HG02973 (cell line): ENCODE data around the gene RFX8.
"Not testable (repeated sequence)": the region's sequence is repeated elsewhere in the genome, so short reads cannot be mapped to it uniquely, and the experiment has no call there.

Experiments used
- ATAC-seq: cut with Tn5 transposase; IDR thresholded peaks from one replicate; pipeline ENCODE4 v1.9.1; 2021; ENCODE audit warnings: moderate library complexity; ENCODE audit not compliant: unreplicated experiment

Gene RFX8

DNA sequence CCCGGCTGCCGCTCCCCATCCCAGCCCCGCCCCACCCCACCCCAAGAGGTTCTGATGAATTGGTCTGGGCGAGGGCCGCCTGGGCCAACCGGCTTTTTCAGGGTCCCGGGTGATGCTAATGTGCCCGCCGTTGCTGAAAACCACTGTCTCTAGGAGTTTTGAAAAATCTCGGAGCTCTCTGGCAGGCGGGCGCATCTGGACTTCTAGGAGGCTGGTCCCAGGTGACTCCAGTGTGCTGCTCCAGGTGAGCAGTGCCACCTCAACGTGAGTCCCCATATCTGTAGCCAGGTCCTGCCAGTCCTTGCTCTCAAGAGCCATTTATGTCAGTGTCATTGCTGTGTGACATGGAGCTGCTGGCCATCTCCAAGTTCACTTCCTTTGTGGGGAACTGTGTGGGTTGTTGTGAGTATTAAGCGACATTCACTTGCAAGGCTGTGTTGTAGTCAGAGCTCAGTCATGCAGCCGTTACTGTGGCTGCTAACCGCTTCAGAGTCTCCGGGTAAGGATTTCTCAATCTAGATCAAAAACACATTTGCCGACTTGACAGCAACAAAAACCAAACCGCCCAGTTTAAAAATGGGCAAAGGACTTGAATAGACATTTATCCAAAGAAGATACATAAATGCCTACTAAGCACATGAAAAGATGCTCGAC, at the start of gene RFX8:
TSS of gene RFX8 (minus strand) at position 382 of the 654 bp plus-strand sequence. CDS start 8,264 bp downstream, outside the sequence.
- no peak for ATAC-seq

DNA sequence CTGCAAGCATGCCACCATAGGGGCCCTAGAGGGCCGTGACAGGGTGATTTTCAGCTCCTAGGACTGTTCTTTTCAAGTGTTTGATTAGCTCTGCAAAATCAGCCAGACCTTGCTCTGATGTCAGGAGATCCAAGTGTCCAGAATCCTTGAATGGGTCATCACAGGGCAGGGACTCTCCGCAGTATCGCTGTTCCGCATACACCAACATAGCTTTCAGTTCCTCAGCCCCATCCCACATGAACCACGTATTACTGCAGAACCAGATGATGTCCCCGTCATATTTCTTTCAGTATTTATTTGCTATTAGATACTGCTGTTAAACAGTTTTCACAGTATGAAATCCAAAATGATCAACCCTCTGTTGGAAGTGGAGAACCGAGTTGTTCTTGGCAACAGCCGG, 46.6 kb upstream of the RFX8 start:
- ATAC-seq = no peak

DNA sequence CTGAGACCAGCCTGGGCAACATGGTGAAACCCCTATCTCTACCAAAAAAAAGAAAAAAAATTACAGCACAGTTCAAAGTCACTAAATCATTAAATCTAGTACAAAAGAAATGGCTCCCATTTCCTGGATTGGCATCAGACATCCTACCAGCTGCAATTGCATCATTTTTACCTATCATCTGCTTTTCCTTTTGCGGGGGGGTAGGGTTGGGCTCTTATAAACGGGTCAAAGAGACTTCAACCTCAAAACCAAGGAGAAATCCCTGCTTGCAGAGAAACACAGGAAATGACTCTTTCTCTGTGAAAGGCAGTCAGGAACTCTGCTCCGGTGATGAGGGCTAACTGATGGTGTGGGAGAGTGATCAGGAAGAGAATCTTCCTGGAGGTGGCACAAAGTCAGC, 45.3 kb upstream of the RFX8 start:
- no peak for ATAC-seq

GRCh38 chr2:101518578-101519492, 43.9 kb upstream of the RFX8 start:
- no peak for ATAC-seq

DNA sequence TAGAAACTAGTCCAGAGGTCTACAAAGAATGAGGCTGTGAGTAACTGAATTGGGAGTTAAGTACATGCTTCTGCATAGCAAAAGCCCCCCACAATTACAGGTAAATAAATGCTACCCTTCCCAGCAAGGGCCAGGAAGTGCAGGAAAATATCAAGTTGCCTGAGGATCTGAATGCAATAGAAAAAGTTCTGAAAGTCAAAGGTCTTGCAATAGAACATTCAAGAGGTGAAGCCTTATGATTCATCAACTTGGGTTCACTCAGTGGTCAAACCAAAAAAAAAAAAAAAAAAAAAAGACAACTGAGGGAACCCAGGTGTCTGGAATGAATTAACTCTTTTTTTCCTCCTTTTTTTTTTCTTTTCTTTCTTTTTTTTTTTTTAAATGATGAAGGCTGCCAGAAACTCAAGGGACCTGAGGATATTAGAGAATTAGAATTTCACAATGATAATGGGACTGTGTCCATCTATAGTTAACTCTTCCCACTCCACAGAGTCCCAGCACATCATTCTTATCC, 42.9 kb upstream of the RFX8 start:
- no peak for ATAC-seq

DNA sequence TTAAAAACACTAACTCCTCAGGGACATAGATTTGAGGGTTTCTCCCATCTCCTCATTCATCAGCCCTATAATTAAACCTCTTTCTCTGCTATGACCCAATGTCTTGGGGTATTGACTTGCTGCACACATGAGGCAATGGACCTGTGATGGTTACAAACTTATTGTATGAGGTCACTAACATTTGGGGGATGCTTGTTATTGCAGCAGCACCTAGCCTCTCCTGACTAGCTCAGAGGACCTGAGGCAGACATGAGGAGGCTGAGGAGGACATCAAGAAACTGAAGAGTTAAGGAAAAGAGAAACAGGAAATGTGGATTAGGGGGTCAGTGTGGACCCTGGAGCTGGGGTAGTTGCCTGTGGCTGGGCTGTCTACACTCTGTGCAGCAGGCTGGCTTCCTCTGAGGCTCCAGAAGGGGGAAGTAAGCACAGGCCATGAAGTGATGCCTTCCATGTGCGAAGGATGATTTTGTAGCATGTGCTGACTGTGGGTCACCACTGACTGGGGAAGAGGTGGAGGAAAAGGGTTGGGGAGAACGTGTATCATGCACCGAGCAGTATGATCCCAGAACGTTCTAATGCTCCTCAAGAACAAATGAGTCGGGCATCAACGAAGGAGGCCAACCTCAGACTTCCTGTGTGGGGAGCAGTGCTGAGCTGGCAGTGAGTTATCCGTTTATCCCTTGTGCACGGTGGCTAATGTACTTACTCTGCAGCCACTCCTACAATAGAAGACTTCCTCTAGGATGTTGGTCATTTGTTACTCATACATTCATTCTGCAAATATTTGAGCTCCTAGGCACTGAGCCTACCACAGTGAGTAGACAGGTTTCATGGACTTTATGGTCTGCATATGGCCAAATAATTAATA, 42.1 kb upstream of the RFX8 start:
- no peak for ATAC-seq

GRCh38 chr2:101516349-101516748, 41.4 kb upstream of the RFX8 start:
- ATAC-seq = no peak

DNA sequence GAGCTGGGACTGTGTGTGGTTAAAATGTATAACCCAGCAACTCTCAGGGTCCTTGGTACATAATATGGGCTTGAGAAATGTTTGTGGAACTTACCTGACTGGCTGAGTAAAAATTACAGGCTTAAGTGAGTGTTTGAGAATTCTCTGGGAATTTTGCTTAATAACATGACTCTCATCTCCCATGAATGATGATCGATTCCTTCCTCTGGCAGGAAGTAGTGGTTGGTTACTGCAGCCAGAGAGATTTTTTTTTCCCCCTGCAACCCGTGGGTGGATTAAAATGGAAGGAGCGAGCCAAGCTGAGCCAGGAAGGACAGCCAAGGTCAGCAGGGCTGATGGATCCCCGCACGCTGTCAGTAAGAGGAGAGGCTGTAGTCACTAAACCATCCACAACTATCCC, 40.6 kb upstream of the RFX8 start:
- no peak for ATAC-seq

DNA sequence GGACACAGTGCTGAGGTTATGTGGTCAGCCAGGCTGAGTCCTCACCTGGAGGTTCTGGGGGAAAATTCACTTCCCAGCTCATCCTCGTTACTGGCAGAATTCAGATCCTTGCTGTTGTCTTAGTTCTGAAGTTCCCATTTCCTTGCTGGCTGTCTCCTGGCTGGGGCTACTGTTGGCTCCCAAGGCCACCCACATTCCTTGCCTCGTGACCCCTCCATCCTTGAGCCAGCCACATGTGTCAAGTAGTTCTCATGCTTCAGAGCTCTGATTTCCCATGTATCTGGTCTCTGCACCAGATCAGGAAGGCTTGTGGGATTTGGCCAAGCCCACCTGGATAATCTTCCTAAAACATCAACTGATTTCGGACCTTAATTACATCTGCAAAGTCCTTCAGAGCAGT, 38.1 kb upstream of the RFX8 start:
- no peak for ATAC-seq

DNA sequence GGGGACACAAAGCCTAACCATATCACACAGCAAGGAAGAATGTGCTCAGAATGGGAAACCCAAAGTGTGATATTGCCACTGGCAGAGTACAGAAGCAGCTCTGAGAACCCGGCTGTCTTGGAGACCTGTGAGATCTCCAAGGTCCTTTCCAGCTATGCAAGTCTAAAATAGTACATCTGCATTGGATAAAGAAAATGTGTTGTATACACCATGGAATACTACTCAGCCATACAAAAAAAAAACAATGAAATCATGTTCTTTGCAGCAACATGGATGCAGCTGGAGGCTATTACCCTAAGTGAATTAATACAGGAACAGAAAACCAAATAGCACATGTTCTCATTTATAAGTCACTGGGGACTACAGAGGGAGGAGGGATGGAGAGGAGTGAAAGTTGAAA, 36.5 kb upstream of the RFX8 start:
- ATAC-seq = no peak

- ATAC-seq = no peak
Measured at GRCh38 chr2:101509499-101510284, 34.8 kb upstream of the RFX8 start.

DNA sequence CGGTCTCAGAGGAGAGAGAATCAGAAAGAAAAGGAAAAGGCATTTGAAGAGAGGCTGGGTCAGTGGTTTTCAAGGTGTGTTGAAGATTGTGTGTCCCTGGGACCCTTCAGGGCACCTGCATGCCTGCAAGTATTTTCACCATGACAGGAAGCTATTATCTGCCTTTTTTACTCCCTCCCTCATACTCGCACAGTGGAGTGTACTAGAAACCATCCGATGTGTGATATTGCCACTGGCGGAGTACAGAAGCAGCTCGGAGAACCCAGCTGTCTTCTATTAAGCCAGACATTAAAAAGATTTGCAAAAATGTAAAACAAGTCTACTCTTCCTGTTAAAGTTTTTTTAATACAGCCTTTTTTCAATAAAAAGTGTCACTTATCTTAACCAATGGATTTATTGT, 33.7 kb upstream of the RFX8 start:
- ATAC-seq = no peak

DNA sequence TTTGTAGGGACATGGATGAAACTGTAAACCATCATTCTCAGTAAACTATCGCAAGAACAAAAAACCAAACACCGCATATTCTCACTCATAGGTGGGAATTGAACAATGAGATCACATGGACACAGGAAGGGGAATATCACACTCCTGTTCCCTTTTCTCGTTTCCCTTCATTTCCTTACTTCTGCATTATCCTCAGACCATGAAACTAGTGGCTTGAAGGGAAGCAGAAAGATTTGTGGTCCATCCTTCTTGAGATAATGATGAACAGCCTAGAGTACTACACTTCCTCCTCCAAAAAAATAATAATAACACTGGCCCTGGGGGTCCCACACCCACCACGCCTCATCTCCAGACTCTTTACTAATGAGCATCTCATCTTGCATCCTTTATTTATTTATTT, 30.4 kb upstream of the RFX8 start:
- not testable (repeated sequence) for ATAC-seq

GRCh38 chr2:101504744-101505143, 29.8 kb upstream of the RFX8 start:
- ATAC-seq = not testable (repeated sequence)

- ATAC-seq = no peak
Measured at GRCh38 chr2:101502095-101502494, 27.2 kb upstream of the RFX8 start.

GRCh38 chr2:101501443-101501842, 26.5 kb upstream of the RFX8 start:
- ATAC-seq = no peak

- no peak for ATAC-seq
Measured at GRCh38 chr2:101500860-101501259, 25.9 kb upstream of the RFX8 start.

- no peak for ATAC-seq
Measured at GRCh38 chr2:101500180-101500579, 25.3 kb upstream of the RFX8 start.

DNA sequence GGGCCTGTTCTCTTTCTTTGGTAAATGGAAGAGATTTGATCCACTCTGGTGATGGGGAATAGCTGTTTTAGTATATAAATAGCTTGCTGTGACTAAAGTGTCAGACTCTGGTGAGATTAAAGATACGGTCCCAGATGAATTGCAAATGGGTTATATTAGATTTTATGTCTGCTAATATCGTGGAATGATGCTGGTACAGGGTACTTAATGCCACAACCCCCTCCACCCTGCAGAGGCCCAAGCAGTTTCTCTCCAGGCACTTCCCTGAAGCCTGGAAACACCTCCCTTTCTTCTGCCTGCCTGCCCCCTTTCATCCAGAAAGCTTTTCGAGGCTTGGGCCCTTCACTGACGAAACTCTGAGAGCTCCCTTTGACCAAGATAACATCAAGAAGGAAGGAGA, 21.4 kb upstream of the RFX8 start:
- ATAC-seq = no peak

GRCh38 chr2:101492936-101493473, 18.1 kb upstream of the RFX8 start:
- ATAC-seq = no peak
